Heart left ventricle (tissue), 16 donors: Measurements from ENCODE around the gene RIC3. TPM values are rescaled to one million over a fixed set of nuclear protein-coding genes. Genes with fewer than 3 reads are reported as not detected.
A peak's percentile ranks its signal among the peaks of the same experiment; 100 is the strongest.

Experiments used
- ATAC-seq, 4 donors: fragments of 200-7000 bp; cut with Tn5 transposase; one replicate each; pipeline ENCODE4 v1.9.1; 2020 to 2022; ENCODE audit warnings: moderate library complexity in 4 of 4, mild to moderate bottlenecking in 3 of 4, moderate number of reproducible peaks in 1 of 4
- DNase-seq, 5 donors: peaks; one replicate each; pipeline ENCODE4 v3.0.0-alpha.2; 2020
- H3K27ac ChIP-seq, 12 donors: fragments of 200-600 bp; sonication (generic) in 4 of 12; one replicate each; pipeline versions ENCODE4 v1.5.0 to v1.8.0; 2016 to 2022; ENCODE audit warnings: mild to moderate bottlenecking in 2 of 12
- H3K27me3 ChIP-seq, 9 donors: fragments of 200-600 bp; sonication (generic) in 2 of 9; one replicate each; pipeline versions ENCODE4 v1.5.1 to v1.8.0; 2016 to 2022; ENCODE audit warnings: mild to moderate bottlenecking in 3 of 9
- H3K36me3 ChIP-seq, 9 donors: fragments of 200-600 bp; sonication (generic) in 2 of 9; one replicate each; pipeline versions ENCODE4 v1.5.0 to v1.8.0; 2018 to 2022; ENCODE audit warnings: mild to moderate bottlenecking in 2 of 9
- H3K4me1 ChIP-seq, 12 donors: fragments of 200-600 bp; sonication (generic) in 4 of 12; one replicate each; pipeline versions ENCODE4 v1.5.0 to v1.8.0; 2016 to 2022; ENCODE audit warnings: mild to moderate bottlenecking in 3 of 12
- H3K4me3 ChIP-seq, 12 donors: fragments of 200-600 bp; sonication (generic) in 4 of 12; one replicate each; pipeline versions ENCODE4 v1.5.0 to v1.8.0; 2017 to 2022; ENCODE audit warnings: mild to moderate bottlenecking in 9 of 12, moderate library complexity in 4 of 12
- H3K9me3 ChIP-seq, 12 donors: fragments of 200-600 bp; sonication (generic) in 4 of 12; one replicate each; pipeline versions ENCODE4 v1.5.0 to v1.8.0; 2016 to 2022; ENCODE audit warnings: mild to moderate bottlenecking in 1 of 12
- POLR2A ChIP-seq, 2 donors: fragments of 450-650 bp; IDR thresholded peaks; one replicate each; pipeline ENCODE4 v1.6.1; 2017; ENCODE audit warnings: antibody characterized with exemption in 2 of 2, mild to moderate bottlenecking in 2 of 2, moderate library complexity in 2 of 2
- WGBS, 4 donors: extraction: QIAGEN DNeasy Blood & Tissue Kit in 2 of 4; methylation state at CpG; one replicate each; pipeline versions ENCODE4 v1.1.5 to v1.1.7; 2013 to 2018; 5-methylcytosine and 5-hydroxymethylcytosine counted together
- intact Hi-C, 10 donors: fragments of 100-400 bp; cut with DNase I; formaldehyde crosslinking; loops; one replicate each; pipeline versions ENCODE4 v1.11.1 to v1.14.2; 2022
- polyA plus RNA-seq, 2 donors: library from polyadenylated mRNA; stranded (reverse); fragments of 200-250 nt; gene quantifications; one replicate each; pipeline ENCODE4 v1.2.3, GENCODE V29; 2013
- total RNA-seq, 9 donors: library from RNA; depleted of rRNA in 2 of 9; stranded (reverse); fragments of >200 nt in 2 of 9; fragmentation: NEBNext Ultra II Directional in 3 of 9; extraction: Animal tissue kit (Norgen Biotek cat#: 25700) in 3 of 9; gene quantifications; one replicate each; pipeline versions ENCODE4 v1.1.0 to v1.2.4, GENCODE V29; 2016 to 2023
- TF ChIP-seq, protein P1 (sequence below), 12 donors: fragments of 200-600 bp; sonication (generic) in 4 of 12; IDR thresholded peaks; one replicate each; pipeline versions ENCODE4 v1.5.0 to v1.8.0; 2018 to 2022; ENCODE audit warnings: antibody characterized with exemption in 12 of 12, mild to moderate bottlenecking in 5 of 12
- donor health status: ischemic (EF 13 %, LVEDD 7.1; RV severe dilation, severe dysfunction).
- donor health status: healthy with polysubstance abuse.
- donor health status: DM: no; HTN: yes; CAD: no.
- donor health status: DM: no; HTN: no; CAD: no.
- donor health status: ischemic (EF 25% LVEDD 6.9; RV normal size, moderate dysfunction).
- donor health status: ischemic (EF 25% LVEDD 5.7; RV mildly dilated, moderate dysfunction).
- donor health status: healthy.
- donor health status: DM: yes; HTN: yes; CAD: no.
- donor health status: ischemic (EF 35%, LVEDD 5.7; RV mildly dilated, moderate dysfunction).
- donor health status: nonischemic (EF 11% LVEDD 7.7; RV severe dilation, severe dysfunction).
- donor health status: DM: yes; HTN: yes; CAD: no.
- donor health status: PGD.
- donor health status: ischemic (EF 29% LVEDD 5.4; RV normal size, mild dysfunction).
- donor health status: nonischemic (EF 23%, LVEDD 6.1; RV moderate dilation, normal function).

The RIC3 gene
- total and polyA plus RNA-seq, 11 donors: 3.1 to 16.3 (median 10.0) TPM

DNA sequence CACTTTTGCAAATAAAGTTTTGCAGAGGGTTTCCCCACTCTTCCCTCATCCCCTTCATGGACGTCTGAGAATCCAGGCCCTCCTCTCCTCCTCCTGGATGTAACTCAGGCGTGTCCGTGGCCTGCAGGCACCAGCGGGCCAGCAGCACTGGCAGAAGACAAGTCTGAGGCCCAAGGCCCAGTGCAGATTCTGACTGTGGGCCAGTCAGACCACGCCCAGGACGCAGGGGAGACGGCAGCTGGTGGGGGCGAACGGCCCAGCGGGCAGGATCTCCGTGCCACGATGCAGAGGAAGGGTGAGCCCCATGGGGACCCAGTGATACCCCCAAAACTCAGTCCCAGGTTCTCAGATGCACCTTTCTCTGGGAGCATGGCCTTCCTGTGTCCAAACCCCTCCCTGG is 73.5 kb downstream of the RIC3 start:
- H3K36me3 ChIP-seq: peaks cover 0 to 54% (median 29%) of the 10 kb centered on the region in 9 donors
- peak in 1 of 5 donors; percentile 3 for DNase-seq
- TF ChIP-seq, protein P1, sequence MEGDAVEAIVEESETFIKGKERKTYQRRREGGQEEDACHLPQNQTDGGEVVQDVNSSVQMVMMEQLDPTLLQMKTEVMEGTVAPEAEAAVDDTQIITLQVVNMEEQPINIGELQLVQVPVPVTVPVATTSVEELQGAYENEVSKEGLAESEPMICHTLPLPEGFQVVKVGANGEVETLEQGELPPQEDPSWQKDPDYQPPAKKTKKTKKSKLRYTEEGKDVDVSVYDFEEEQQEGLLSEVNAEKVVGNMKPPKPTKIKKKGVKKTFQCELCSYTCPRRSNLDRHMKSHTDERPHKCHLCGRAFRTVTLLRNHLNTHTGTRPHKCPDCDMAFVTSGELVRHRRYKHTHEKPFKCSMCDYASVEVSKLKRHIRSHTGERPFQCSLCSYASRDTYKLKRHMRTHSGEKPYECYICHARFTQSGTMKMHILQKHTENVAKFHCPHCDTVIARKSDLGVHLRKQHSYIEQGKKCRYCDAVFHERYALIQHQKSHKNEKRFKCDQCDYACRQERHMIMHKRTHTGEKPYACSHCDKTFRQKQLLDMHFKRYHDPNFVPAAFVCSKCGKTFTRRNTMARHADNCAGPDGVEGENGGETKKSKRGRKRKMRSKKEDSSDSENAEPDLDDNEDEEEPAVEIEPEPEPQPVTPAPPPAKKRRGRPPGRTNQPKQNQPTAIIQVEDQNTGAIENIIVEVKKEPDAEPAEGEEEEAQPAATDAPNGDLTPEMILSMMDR (IDR thresholded peaks at IDR 0.05): no peak
- TF ChIP-seq POLR2A (IDR thresholded peaks at IDR 0.05): no peak
- H3K4me3 ChIP-seq: no peak overlapping the region
- intact Hi-C loops: loop anchor here in 8 of 10 donors (5.0 to 10.0 kb wide), 4 partner anchors 61 to 203 kb away; no protein-coding TSS in a partner anchor
- no peak for ATAC-seq
- no peaks in the 10 kb centered on the region for H3K27me3 ChIP-seq
- no peaks in the 10 kb centered on the region for H3K9me3 ChIP-seq
- WGBS, 4 donors: 57 to 89% (median 77%) methylated on average over 9 to 12 of the region's 12 CpGs
- peaks cover 0 to 15% (median 5%) of the 10 kb centered on the region in 12 donors for H3K4me1 ChIP-seq
- H3K27ac ChIP-seq: no peak overlapping the region

DNA sequence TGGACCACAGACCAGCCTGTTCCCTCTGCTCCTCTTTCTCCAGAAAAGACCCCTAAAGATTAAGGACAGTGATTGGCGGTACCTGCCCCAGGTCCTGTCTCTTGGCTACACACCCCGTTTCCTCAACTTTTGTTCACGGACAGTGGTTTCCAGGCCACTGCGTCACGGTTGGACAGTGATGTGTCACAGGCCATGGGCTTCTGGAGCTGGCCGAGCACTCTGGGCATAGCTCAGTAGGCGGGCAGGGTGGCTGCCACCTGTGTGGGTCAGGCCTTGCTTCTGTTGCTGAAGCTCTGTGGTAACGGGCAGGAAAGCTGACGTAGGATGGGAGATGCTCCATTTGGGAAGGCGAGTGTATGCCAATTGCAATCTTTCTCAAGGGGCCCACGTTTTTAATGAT is 74.2 kb downstream of the RIC3 start:
- peaks cover 0 to 47% (median 23%) of the 10 kb centered on the region in 9 donors for H3K36me3 ChIP-seq
- H3K27ac ChIP-seq: no peak overlapping the region
- no peak for TF ChIP-seq POLR2A (IDR thresholded peaks at IDR 0.05)
- TF ChIP-seq, protein P1 (IDR thresholded peaks at IDR 0.05): no peak
- no peak overlapping the region for H3K4me3 ChIP-seq
- intact Hi-C loops: loop anchor here in 9 of 10 donors (5.0 to 10.0 kb wide), 5 partner anchors 60 to 202 kb away; no protein-coding TSS in a partner anchor
- 89 to 96% (median 94%) methylated on average over 10 to 11 of the region's 11 CpGs for WGBS, 4 donors
- DNase-seq: peak in 2 of 5 donors; percentile 4 to 19
- ATAC-seq: no peak
- H3K4me1 ChIP-seq: peaks cover 0 to 15% (median 5%) of the 10 kb centered on the region in 12 donors
- no peaks in the 10 kb centered on the region for H3K9me3 ChIP-seq
- no peaks in the 10 kb centered on the region for H3K27me3 ChIP-seq

DNA sequence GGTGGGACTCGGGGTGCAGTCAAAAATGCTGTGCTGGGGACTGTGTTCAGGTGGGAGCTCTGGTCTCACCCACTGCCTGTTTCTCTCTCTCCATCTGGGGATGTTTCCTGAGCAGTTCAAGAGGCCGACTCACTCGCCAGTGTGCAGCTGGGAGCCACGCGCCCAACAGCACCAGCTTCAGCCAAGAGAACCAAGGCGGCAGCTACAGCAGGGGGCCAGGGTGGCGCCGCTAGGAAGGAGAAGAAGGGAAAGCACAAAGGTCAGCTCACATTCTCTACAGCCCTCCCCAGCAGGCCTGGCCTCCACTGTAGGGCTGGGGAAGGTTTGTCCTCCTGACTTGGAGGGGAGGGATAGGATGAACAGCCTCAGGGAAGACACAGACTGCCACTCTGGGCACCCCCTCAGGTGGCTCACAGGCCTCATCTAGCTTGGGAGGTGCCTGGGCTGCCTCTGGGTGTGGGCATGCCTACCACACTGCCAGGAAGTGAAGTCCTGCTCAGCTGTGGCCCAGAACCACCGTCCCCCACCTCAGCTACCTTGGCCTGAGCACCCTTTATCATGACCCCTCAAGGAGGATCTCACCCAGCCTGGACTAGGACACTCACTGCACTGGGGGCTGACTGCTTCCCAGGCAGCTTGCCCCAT is 74.8 kb downstream of the RIC3 start:
- WGBS, 4 donors: 93 to 100% (median 94%) methylated on average over 5 to 9 of the region's 9 CpGs
- ATAC-seq (no peak), DNase-seq (peak in 1 of 5 donors; percentile 27)
- Histone ChIP-seq H3K27ac (no peak overlapping the region), H3K36me3 (peaks cover 0 to 43% (median 20%) of the 10 kb centered on the region in 9 donors), H3K4me1 (peaks cover 0 to 15% (median 5%) of the 10 kb centered on the region in 12 donors), H3K27me3 (no peaks in the 10 kb centered on the region), H3K4me3 (no peak overlapping the region), H3K9me3 (no peaks in the 10 kb centered on the region)
- no peak for TF ChIP-seq POLR2A (IDR thresholded peaks at IDR 0.05)
- TF ChIP-seq, protein P1 (IDR thresholded peaks at IDR 0.05): no peak
- intact Hi-C loops: loop anchor here in 9 of 10 donors (2.0 to 10.0 kb wide), 5 partner anchors 59 to 199 kb away; no protein-coding TSS in a partner anchor
